ENCODE measurements around the gene ANKRD29. TPM values are rescaled to one million over a fixed set of nuclear protein-coding genes. Genes with fewer than 3 reads are reported as not detected.
A peak's percentile ranks its signal among the peaks of the same experiment; 100 is the strongest.

ANKRD29 gene
- total and polyA plus RNA-seq, 5 donors from 2014 or later: 0.45 TPM; not detected in 4

- no peak overlapping the region for H3K4me3 ChIP-seq (ENCODE audit: low read depth, low read length)
- Mint-ChIP-seq H3K4me1 (peaks cover 0 to 6% (median 2%) of the 10 kb centered on the region in 4 donors), H3K27me3 (peaks cover 6% of the 10 kb centered on the region), H3K4me3 (no peak overlapping the region), H3K9me3 (no peaks in the 10 kb centered on the region), H3K36me3 (no peaks in the 10 kb centered on the region), H3K27ac (no peak overlapping the region)
- no peaks in the 10 kb centered on the region for H3K36me3 ChIP-seq (ENCODE audit: control insufficient read depth, insufficient read depth, low read length)
- no peak for ATAC-seq (ENCODE audit: low read depth in 2 of 2)
- H3K27me3 ChIP-seq (ENCODE audit: control insufficient read depth, insufficient read depth, low read length): no peaks in the 10 kb centered on the region
- H3K9me3 ChIP-seq (ENCODE audit: control insufficient read depth in 2 of 2, low read length in 2 of 2): no peaks in the 10 kb centered on the region
- H3K27ac ChIP-seq (ENCODE audit: insufficient read depth, low read length, poor library complexity, severe bottlenecking): no peak overlapping the region
- no peak for DNase-seq
- no peaks in the 10 kb centered on the region for H3K4me1 ChIP-seq (ENCODE audit: control insufficient read depth, insufficient read depth, low read length, poor library complexity, severe bottlenecking)
Measured at GRCh38 chr18:23629444-23629946, 33.2 kb downstream of the ANKRD29 start.

GRCh38 chr18:23627970-23628369 lies 34.7 kb downstream of the ANKRD29 start:
- Mint-ChIP-seq H3K4me3 (no peak overlapping the region), H3K4me1 (peaks cover 0 to 6% (median 2%) of the 10 kb centered on the region in 4 donors), H3K27me3 (peaks cover 2% of the 10 kb centered on the region), H3K9me3 (no peaks in the 10 kb centered on the region), H3K36me3 (no peaks in the 10 kb centered on the region), H3K27ac (no peak overlapping the region)
- ATAC-seq (ENCODE audit: low read depth in 2 of 2) (no peak), DNase-seq (no peak)
- Histone ChIP-seq H3K36me3 (ENCODE audit: control insufficient read depth, insufficient read depth, low read length) (no peaks in the 10 kb centered on the region), H3K27ac (ENCODE audit: insufficient read depth, low read length, poor library complexity, severe bottlenecking) (no peak overlapping the region), H3K9me3 (ENCODE audit: control insufficient read depth in 2 of 2, low read length in 2 of 2) (no peaks in the 10 kb centered on the region), H3K4me3 (ENCODE audit: low read depth, low read length) (no peak overlapping the region), H3K27me3 (ENCODE audit: control insufficient read depth, insufficient read depth, low read length) (no peaks in the 10 kb centered on the region), H3K4me1 (ENCODE audit: control insufficient read depth, insufficient read depth, low read length, poor library complexity, severe bottlenecking) (no peaks in the 10 kb centered on the region)

- H3K27me3 Mint-ChIP-seq: peaks cover 2% of the 10 kb centered on the region
- ATAC-seq (ENCODE audit: low read depth in 2 of 2) (no peak), DNase-seq (no peak)
- Histone ChIP-seq H3K4me1 (ENCODE audit: control insufficient read depth, insufficient read depth, low read length, poor library complexity, severe bottlenecking) (no peaks in the 10 kb centered on the region), H3K4me3 (ENCODE audit: low read depth, low read length) (no peak overlapping the region), H3K9me3 (ENCODE audit: control insufficient read depth in 2 of 2, low read length in 2 of 2) (no peaks in the 10 kb centered on the region), H3K27ac (ENCODE audit: insufficient read depth, low read length, poor library complexity, severe bottlenecking) (no peak overlapping the region), H3K36me3 (ENCODE audit: control insufficient read depth, insufficient read depth, low read length) (no peaks in the 10 kb centered on the region), H3K27me3 (ENCODE audit: control insufficient read depth, insufficient read depth, low read length) (no peaks in the 10 kb centered on the region)
- no peaks in the 10 kb centered on the region for H3K9me3 Mint-ChIP-seq
- no peak overlapping the region for H3K27ac Mint-ChIP-seq
- peaks cover 0 to 6% (median 2%) of the 10 kb centered on the region in 4 donors for H3K4me1 Mint-ChIP-seq
- H3K36me3 Mint-ChIP-seq: no peaks in the 10 kb centered on the region
- H3K4me3 Mint-ChIP-seq: no peak overlapping the region
Measured at GRCh38 chr18:23627321-23627720, 35.4 kb downstream of the ANKRD29 start.

- DNase-seq (no peak), ATAC-seq (ENCODE audit: low read depth in 2 of 2) (no peak)
- peaks cover 4% of the 10 kb centered on the region for H3K4me1 ChIP-seq (ENCODE audit: control insufficient read depth, insufficient read depth, low read length, poor library complexity, severe bottlenecking)
- no peak overlapping the region for H3K4me3 ChIP-seq (ENCODE audit: low read depth, low read length)
- Mint-ChIP-seq H3K4me1 (peaks cover 0 to 7% (median 3%) of the 10 kb centered on the region in 4 donors), H3K4me3 (no peak overlapping the region), H3K27ac (no peak overlapping the region), H3K27me3 (peaks cover 6% of the 10 kb centered on the region), H3K36me3 (no peaks in the 10 kb centered on the region), H3K9me3 (peaks cover 0 to 1% (median 0%) of the 10 kb centered on the region in 7 donors)
- H3K36me3 ChIP-seq (ENCODE audit: control insufficient read depth, insufficient read depth, low read length): no peaks in the 10 kb centered on the region
- no peaks in the 10 kb centered on the region for H3K27me3 ChIP-seq (ENCODE audit: control insufficient read depth, insufficient read depth, low read length)
- H3K9me3 ChIP-seq (ENCODE audit: control insufficient read depth in 2 of 2, low read length in 2 of 2): no peaks in the 10 kb centered on the region
- H3K27ac ChIP-seq (ENCODE audit: insufficient read depth, low read length, poor library complexity, severe bottlenecking): no peak overlapping the region
Measured at GRCh38 chr18:23626451-23627279, 36.0 kb downstream of the ANKRD29 start.

GRCh38 chr18:23623040-23623439 lies 39.7 kb downstream of the ANKRD29 start:
- H3K36me3 Mint-ChIP-seq: no peaks in the 10 kb centered on the region

GRCh38 chr18:23619388-23619881 lies 43.3 kb downstream of the ANKRD29 start:
- Histone ChIP-seq H3K27me3 (ENCODE audit: control insufficient read depth, insufficient read depth, low read length) (peaks cover 11% of the 10 kb centered on the region), H3K4me1 (ENCODE audit: control insufficient read depth, insufficient read depth, low read length, poor library complexity, severe bottlenecking) (peaks cover 14% of the 10 kb centered on the region), H3K36me3 (ENCODE audit: control insufficient read depth, insufficient read depth, low read length) (no peaks in the 10 kb centered on the region), H3K4me3 (ENCODE audit: low read depth, low read length) (peak overlapping the region; percentile 48), H3K27ac (ENCODE audit: insufficient read depth, low read length, poor library complexity, severe bottlenecking) (no peak overlapping the region), H3K9me3 (ENCODE audit: control insufficient read depth in 2 of 2, low read length in 2 of 2) (no peaks in the 10 kb centered on the region)
- Mint-ChIP-seq H3K27me3 (peaks cover 37% of the 10 kb centered on the region), H3K9me3 (peaks cover 0 to 1% (median 0%) of the 10 kb centered on the region in 7 donors), H3K36me3 (no peaks in the 10 kb centered on the region), H3K4me3 (peak overlapping the region; percentile 3 to 70 (median 50)), H3K27ac (no peak overlapping the region), H3K4me1 (peaks cover 0 to 17% (median 6%) of the 10 kb centered on the region in 4 donors)
- peak in 1 of 3 donors; percentile 13 for DNase-seq
- peak in 1 of 2 donors; percentile 20 for ATAC-seq (ENCODE audit: low read depth in 2 of 2)

More at GRCh38 chr18:23623040-23623439, 39.7 kb downstream of the ANKRD29 start:
- peaks cover 0 to 16% (median 9%) of the 10 kb centered on the region in 4 donors for H3K4me1 Mint-ChIP-seq
- H3K27ac ChIP-seq (ENCODE audit: insufficient read depth, low read length, poor library complexity, severe bottlenecking): no peak overlapping the region
- DNase-seq (no peak), ATAC-seq (ENCODE audit: low read depth in 2 of 2) (no peak)
- no peak overlapping the region for H3K4me3 ChIP-seq (ENCODE audit: low read depth, low read length)
- no peak overlapping the region for H3K4me3 Mint-ChIP-seq
- peaks cover 0 to 1% (median 0%) of the 10 kb centered on the region in 7 donors for H3K9me3 Mint-ChIP-seq
- peaks cover 11% of the 10 kb centered on the region for H3K27me3 ChIP-seq (ENCODE audit: control insufficient read depth, insufficient read depth, low read length)
- no peaks in the 10 kb centered on the region for H3K9me3 ChIP-seq (ENCODE audit: control insufficient read depth in 2 of 2, low read length in 2 of 2)
- peaks cover 14% of the 10 kb centered on the region for H3K4me1 ChIP-seq (ENCODE audit: control insufficient read depth, insufficient read depth, low read length, poor library complexity, severe bottlenecking)
- H3K36me3 ChIP-seq (ENCODE audit: control insufficient read depth, insufficient read depth, low read length): no peaks in the 10 kb centered on the region
- H3K27me3 Mint-ChIP-seq: peaks cover 31% of the 10 kb centered on the region
- H3K27ac Mint-ChIP-seq: no peak overlapping the region

- Mint-ChIP-seq H3K4me3 (peak overlapping the region in 3 of 4 donors; percentile 3 to 70 (median 61)), H3K36me3 (no peaks in the 10 kb centered on the region), H3K9me3 (peaks cover 0 to 1% (median 0%) of the 10 kb centered on the region in 7 donors), H3K27me3 (peaks cover 37% of the 10 kb centered on the region), H3K4me1 (peaks cover 0 to 17% (median 6%) of the 10 kb centered on the region in 4 donors), H3K27ac (no peak overlapping the region)
- peak overlapping the region; percentile 18 for H3K4me3 ChIP-seq (ENCODE audit: low read depth, low read length)
- peaks cover 14% of the 10 kb centered on the region for H3K4me1 ChIP-seq (ENCODE audit: control insufficient read depth, insufficient read depth, low read length, poor library complexity, severe bottlenecking)
- no peaks in the 10 kb centered on the region for H3K9me3 ChIP-seq (ENCODE audit: control insufficient read depth in 2 of 2, low read length in 2 of 2)
- H3K27ac ChIP-seq (ENCODE audit: insufficient read depth, low read length, poor library complexity, severe bottlenecking): no peak overlapping the region
- DNase-seq (no peak), ATAC-seq (ENCODE audit: low read depth in 2 of 2) (peak in 1 of 2 donors; percentile 11)
- H3K36me3 ChIP-seq (ENCODE audit: control insufficient read depth, insufficient read depth, low read length): no peaks in the 10 kb centered on the region
- peaks cover 11% of the 10 kb centered on the region for H3K27me3 ChIP-seq (ENCODE audit: control insufficient read depth, insufficient read depth, low read length)
Measured at GRCh38 chr18:23618862-23619387, 43.8 kb downstream of the ANKRD29 start.

Data from CD4-positive, CD25-positive, alpha-beta regulatory T cell (primary cell).